G401.6 (cell line): ENCODE results near the gene GAD2.
A peak's percentile ranks its signal among the peaks of the same experiment; 100 is the strongest.
"Not testable (repeated sequence)": the region's sequence is repeated elsewhere in the genome, so short reads cannot be mapped to it uniquely, and the experiment has no call there.

Experiments
- FAIRE-seq: peaks from 2 replicates; lab custom pipeline; 2012; peaks lifted over from hg19 to GRCh38; lab: Jason Lieb, UNC

Gene GAD2

DNA sequence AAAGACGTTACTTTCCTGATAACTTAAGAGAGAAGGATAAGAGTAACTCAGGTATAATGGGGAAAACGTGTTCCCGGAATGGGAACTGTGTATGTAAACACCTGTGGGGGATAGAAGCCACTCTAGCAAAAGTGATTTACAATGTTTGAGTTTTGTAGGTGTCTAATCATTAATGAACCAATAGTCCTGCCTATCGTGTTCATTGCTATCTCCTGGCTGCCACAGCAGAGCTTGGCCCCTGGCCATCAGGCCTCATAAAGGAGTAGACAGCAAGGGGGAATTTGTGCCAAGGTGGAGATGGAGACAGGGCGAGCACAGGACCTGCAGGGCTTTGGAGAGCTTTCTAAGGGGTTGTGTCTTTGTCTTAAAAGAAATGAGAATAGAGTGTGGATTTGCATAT is 102.1 kb downstream of the GAD2 start:
- no peak for FAIRE-seq

DNA sequence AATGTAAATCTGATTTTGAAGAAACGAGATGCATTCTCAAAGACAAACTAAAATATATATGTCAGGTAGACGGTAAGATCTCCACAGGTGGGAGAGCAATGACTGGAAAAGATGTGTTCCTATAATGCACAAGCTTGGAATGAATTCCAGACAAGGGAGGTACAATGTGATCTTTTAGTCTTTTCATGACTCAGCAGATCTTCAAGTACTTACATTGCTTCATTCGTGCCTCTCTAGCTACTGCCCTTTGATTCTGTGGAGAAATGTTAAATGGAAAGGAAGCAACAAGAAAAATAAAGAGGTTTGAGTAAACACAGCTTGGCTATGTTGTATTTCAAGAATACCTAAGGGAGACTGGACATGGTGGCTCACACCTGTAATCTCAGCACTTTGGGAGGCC is 106.6 kb downstream of the GAD2 start:
- FAIRE-seq: no peak

DNA sequence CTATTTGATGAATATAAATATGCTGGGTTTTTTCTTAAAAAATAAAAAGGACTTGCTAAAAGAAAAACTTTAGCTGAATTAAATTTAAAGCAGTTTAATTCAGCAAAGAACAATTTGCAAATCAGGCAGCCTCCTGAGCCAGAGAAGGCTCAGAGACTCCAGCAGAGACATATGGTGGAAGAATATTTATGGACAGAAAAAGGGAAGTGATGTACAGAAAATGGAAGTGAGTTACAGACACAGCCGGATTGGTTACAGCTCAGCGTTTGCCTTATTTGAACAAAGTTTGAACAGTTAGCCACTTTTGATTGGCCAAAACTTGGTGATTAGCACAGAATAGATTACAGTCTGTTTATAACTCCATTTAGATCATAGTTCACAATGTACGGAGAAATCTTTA is 110.3 kb downstream of the GAD2 start:
- FAIRE-seq: no peak

DNA sequence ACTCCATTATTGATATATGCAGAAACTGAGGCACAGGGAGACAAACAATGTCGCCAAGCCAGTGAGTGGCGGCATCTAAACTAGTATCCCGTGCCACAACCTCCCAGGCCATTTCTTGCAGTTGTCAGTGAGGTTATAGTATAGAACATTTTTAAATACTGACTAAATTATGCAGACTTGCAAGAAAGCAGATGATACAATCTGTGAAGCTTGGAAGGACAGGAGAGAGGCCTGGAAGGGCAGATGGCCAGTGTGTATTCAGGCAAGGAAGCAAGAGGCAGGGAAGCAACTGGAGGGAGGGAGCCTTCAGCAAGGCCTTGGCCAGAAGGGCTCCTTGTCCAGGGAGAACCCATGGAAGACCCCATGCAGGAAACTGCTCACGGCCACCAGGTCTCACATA is 111.2 kb downstream of the GAD2 start:
- FAIRE-seq: no peak

DNA sequence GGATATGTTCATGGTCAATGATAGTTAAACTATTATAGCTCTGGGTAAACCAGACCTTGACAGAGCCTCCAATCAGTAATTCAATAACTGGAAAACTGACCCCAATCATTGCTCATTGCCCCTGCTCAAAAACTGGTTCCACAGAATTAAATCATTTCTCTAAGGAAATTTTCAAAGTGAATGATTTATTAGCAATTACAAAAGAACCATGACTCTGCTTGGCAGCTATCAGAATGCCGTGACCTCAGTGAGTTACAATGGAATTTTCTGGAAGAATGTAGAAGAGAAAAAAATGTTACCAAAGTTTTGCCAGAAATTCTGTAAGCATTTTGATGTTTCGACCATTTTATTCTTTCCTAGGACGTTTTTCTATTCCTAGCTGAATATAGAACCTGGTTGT is 114.8 kb downstream of the GAD2 start:
- FAIRE-seq: no peak

DNA sequence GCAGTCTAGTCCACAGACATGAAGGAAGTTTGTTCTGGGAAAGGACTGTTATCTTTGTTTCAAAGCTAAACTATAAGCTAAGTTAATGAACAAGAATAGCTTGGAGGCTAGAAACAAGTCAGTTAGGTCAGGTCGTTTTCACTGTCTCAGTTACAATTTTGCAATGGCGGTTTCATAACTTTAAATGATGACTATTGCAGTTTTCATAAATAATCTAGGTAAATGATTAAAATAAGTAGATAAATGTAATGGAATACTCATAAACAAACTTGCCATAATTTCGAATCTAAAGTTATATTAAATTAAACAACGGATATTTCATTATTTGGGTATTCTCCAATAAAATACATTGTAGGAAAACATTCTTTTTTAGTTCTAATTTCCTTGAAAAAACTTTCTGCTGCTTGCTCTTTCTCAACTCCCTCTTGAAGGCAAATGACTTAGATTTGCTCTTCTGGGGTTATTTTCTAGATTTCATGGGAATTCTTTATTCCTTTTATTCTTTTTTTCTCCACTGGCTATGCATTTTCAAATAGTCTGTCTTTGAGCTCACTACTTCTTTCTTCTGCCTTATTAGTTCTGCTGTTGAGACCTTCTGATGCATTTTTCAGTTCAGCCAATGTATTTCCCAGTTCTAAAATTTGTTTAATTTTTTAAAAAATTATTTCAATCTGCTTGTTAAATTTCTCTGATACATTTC is 117.8 kb downstream of the GAD2 start:
- peak; percentile 6 for FAIRE-seq

DNA sequence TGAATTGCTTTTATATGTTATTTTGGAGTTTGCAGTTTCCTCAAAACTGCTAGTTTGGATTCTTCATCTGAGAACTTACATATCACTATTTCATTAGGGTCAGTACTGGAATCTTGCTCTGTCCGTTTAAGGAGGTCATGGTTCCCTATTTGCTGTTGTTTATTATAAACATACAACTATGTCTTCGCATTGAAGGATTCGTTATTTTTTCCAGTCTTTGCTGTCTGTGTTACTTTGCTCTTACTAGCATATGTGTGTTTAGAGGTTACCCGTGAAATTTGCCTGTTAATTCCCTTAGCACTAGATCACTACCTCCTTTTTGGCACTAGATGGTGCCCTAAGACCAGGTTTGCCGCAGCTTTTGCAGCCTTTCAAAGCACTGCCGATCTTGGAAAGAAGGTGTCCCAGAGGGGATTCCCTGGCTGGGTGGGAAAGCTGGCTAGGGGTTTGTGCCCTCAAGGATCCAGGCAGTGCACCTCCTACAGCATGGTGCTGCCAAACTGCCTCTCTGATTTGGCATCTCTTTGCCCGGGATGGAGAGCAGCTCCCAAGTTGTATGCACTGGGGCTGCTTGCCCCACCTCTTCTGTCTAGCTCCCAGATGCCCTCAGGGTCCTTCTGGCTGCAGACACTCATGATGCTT is 118.5 kb downstream of the GAD2 start:
- peak; percentile 70 for FAIRE-seq

DNA sequence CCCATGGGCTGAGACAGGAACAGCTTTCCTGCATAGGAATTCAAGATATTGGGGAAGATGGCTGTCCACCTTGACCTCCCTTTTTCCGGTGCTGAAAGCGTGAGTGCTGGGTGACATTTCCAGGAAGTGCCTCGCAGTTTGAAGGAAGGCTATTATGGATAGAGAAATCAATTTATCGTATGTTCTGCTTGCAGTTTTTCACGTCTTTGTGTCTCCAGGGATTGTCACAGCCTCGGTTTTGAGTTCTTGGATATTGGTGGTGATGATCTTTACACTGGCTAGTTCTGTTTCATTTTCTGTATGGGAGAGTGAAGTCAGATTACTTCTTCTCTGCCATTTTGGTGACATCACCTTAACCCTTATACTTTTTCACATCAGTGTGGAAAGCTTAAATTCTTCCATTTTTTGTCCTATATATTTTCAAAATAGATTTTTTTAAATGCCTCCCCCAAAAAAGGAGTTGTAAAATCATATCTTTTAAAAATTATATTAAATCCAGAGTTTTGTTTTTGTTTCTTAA is 119.1 kb downstream of the GAD2 start:
- no peak for FAIRE-seq

DNA sequence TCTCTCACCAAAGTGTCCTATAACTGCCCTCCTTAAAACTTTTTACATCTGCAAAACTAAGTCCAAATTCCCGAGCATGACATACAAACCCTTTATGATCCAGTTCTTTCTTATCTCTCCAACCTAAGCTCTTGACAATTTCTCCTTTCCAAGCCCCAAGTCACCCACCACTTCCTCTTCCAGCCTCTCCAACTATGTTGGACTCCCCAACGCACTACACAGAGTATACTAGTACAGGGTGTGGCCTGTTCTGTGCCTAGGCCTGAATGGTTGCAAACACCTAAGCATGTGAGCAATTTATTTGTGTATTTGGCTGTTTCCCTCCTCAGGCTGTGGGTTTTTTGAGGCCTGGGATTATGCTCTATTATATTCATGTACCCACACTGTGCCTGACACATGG is 120.4 kb downstream of the GAD2 start:
- no peak for FAIRE-seq

DNA sequence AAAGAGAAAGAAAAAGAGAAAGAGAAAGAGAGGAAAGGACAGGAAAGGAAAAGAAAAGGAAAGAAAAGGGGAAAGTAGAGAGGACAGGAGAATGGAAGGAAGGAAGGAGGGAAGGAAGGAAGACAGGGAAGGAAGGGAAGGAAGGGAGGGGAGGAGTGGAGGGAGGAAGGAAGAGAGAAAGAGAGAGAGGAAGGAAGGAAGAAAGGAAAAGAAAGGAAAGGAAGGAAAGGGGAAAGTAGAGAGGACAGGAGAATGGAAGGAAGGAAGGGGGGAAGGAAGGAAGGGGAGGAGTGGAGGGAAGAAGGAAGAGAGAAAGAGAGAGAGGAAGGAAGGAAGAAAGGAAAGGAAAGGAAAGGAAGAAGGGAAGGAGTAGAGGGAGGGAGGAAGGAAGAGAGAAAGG is 125.1 kb downstream of the GAD2 start:
- no peak for FAIRE-seq

DNA sequence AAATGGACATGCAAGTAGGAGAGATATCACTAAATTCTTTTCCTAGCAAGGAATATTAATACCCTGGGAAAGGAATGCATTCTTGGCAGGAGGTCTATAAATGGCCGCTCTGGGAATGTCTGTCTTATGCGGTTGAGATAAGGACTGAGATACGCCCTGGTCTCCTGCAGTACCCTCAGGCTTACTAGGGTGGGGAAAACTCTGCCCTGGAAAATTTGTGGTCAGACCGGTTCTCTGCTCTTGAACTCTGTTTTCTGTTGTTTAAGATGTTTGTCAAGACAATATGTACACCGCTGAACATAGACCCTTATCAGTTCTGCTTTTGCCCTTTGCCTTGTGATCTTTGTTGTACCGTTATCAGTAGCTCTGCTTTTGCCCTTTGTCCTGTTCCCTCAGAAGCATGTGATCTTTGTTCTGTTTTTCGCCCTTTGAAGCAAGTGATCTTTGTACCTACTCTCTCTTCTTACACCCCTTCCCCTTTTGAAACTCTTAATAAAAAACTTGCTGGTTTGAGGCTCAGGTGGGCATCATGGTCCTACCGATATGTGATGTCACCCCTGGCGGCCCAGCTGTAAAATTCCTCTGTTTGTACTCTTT is 132.3 kb downstream of the GAD2 start:
- FAIRE-seq: not testable (repeated sequence)
